Liver (tissue), 9 donors: ENCODE data around the gene MEAK7. TPM values are rescaled to one million over a fixed set of nuclear protein-coding genes. Genes with fewer than 3 reads are reported as not detected.

Experiments used
- DNase-seq: peaks from one replicate; pipeline ENCODE4 v3.0.0-alpha.2; 2017; ENCODE audit warnings: low spot score
- H3K27ac ChIP-seq, 2 donors: one replicate each; pipeline ENCODE4 v1.7.0; 2013; ENCODE audit warnings: inconsistent platforms in 2 of 2, low read length in 2 of 2, control low read depth in 1 of 2, low read depth in 1 of 2, mild to moderate bottlenecking in 1 of 2
- H3K27me3 ChIP-seq, 4 donors: one replicate each; pipeline versions ENCODE4 v1.6.1 to v1.7.0; 2013; ENCODE audit warnings: low read length in 3 of 4, inconsistent platforms in 1 of 4, mild to moderate bottlenecking in 1 of 4, moderate library complexity in 1 of 4; ENCODE audit not compliant: control insufficient read depth in 4 of 4, insufficient read depth in 4 of 4
- H3K36me3 ChIP-seq, 4 donors: one replicate each; pipeline versions ENCODE4 v1.6.1 to v1.7.0; 2013; ENCODE audit warnings: low read length in 3 of 4, mild to moderate bottlenecking in 3 of 4, low read depth in 1 of 4, moderate library complexity in 1 of 4; ENCODE audit not compliant: control insufficient read depth in 4 of 4, insufficient read depth in 3 of 4
- H3K4me1 ChIP-seq, 4 donors: one replicate each; pipeline versions ENCODE4 v1.6.1 to v1.7.0; 2013; ENCODE audit warnings: low read length in 3 of 4, mild to moderate bottlenecking in 3 of 4, moderate library complexity in 1 of 4; ENCODE audit not compliant: control insufficient read depth in 4 of 4, insufficient read depth in 4 of 4
- H3K4me3 ChIP-seq, 3 donors: one replicate each; pipeline versions ENCODE4 v1.6.1 to v1.7.0; 2013; ENCODE audit warnings: low read length in 3 of 3, control low read depth in 1 of 3, low read depth in 1 of 3, mild to moderate bottlenecking in 1 of 3
- H3K9ac ChIP-seq, 2 donors: one replicate each; pipeline ENCODE4 v1.7.0; 2013; ENCODE audit warnings: low read length in 2 of 2, mild to moderate bottlenecking in 2 of 2, moderate library complexity in 2 of 2, control low read depth in 1 of 2, low read depth in 1 of 2
- H3K9me3 ChIP-seq, 4 donors: one replicate each; pipeline versions ENCODE4 v1.6.1 to v1.7.0; 2013; ENCODE audit warnings: low read length in 3 of 4; ENCODE audit not compliant: control insufficient read depth in 4 of 4
- EGR1 ChIP-seq, 2 donors: IDR thresholded peaks; 2 replicates each; pipeline ENCODE4 v1.6.1; 2016 to 2018; ENCODE audit warnings: antibody characterized with exemption in 2 of 2, low read depth in 2 of 2
- FOXA1 ChIP-seq: IDR thresholded peaks from 2 replicates; pipeline ENCODE4 v1.6.1; 2016; ENCODE audit warnings: antibody characterized with exemption
- FOXA2 ChIP-seq: IDR thresholded peaks from 2 replicates; pipeline ENCODE4 v1.6.1; 2016; ENCODE audit warnings: antibody characterized with exemption
- GABPA ChIP-seq, 2 donors: IDR thresholded peaks in 1 of 2; conservative IDR thresholded peaks in 1 of 2; 2 replicates each; pipeline ENCODE4 v1.6.1; 2016; ENCODE audit warnings: antibody characterized with exemption in 2 of 2, mild to moderate bottlenecking in 1 of 2, moderate library complexity in 1 of 2
- HNF4A ChIP-seq, 2 donors: conservative IDR thresholded peaks; 2 replicates each; pipeline ENCODE4 v1.6.1; 2016; ENCODE audit warnings: antibody characterized with exemption in 2 of 2, mild to moderate bottlenecking in 2 of 2
- HNF4G ChIP-seq: IDR thresholded peaks from 2 replicates; pipeline ENCODE4 v1.6.1; 2016; ENCODE audit warnings: antibody characterized with exemption
- JUND ChIP-seq, 2 donors: IDR thresholded peaks; 2 replicates each; pipeline ENCODE4 v1.6.1; 2016; ENCODE audit warnings: antibody characterized with exemption in 2 of 2
- NR2F2 ChIP-seq: IDR thresholded peaks from 2 replicates; pipeline ENCODE4 v1.6.1; 2016; ENCODE audit warnings: antibody characterized with exemption
- RAD21 ChIP-seq, 2 donors: IDR thresholded peaks; 2 replicates each; pipeline ENCODE4 v1.6.1; 2016; ENCODE audit warnings: antibody characterized with exemption in 2 of 2, mild to moderate bottlenecking in 2 of 2
- REST ChIP-seq: IDR thresholded peaks from 2 replicates; pipeline ENCODE4 v1.6.1; 2016; ENCODE audit warnings: antibody characterized with exemption, mild to moderate bottlenecking
- RXRA ChIP-seq, 2 donors: IDR thresholded peaks; 2 replicates each; pipeline ENCODE4 v1.6.1; 2017 to 2018; ENCODE audit warnings: antibody characterized with exemption in 2 of 2, mild to moderate bottlenecking in 1 of 2
- SP1 ChIP-seq: IDR thresholded peaks from 2 replicates; pipeline ENCODE4 v1.6.1; 2018; ENCODE audit warnings: antibody characterized with exemption, mild to moderate bottlenecking
- TAF1 ChIP-seq: conservative IDR thresholded peaks from 2 replicates; pipeline ENCODE4 v1.6.1; 2016; ENCODE audit warnings: antibody characterized with exemption, mild to moderate bottlenecking
- YY1 ChIP-seq: IDR thresholded peaks from 2 replicates; pipeline ENCODE4 v1.6.1; 2016; ENCODE audit warnings: antibody characterized with exemption, mild to moderate bottlenecking
- WGBS: extraction: QIAGEN DNeasy Blood & Tissue Kit; methylation state at CpG from one replicate; pipeline ENCODE4 v1.1.7; 2013; 5-methylcytosine and 5-hydroxymethylcytosine counted together
- polyA plus RNA-seq, 2 donors: library from polyadenylated mRNA; stranded (reverse) in 1 of 2; unstranded in 1 of 2; fragments of 200-250 nt in 1 of 2; fragments of >200 nt in 1 of 2; fragmentation: Nextera tagmentation in 1 of 2; extraction: Ambion mirVana in 1 of 2; gene quantifications; one replicate each; pipeline versions ENCODE4 v1.2.1 to v1.2.3, GENCODE V29; 2013 to 2015
- total RNA-seq, 2 donors: library from RNA; depleted of rRNA; stranded (reverse); fragments of >200 nt; gene quantifications; one replicate each; pipeline ENCODE4 v1.2.3, GENCODE V29; 2014
- TF ChIP-seq, protein P1 (sequence below): fragments of 150-350 bp; IDR thresholded peaks from 2 replicates; pipeline ENCODE4 v1.5.1; 2017; ENCODE audit warnings: improper control_type of control experiment, low read depth, low read length; ENCODE audit not compliant: missing input control
- TF ChIP-seq, protein P2 (sequence below): IDR thresholded peaks from 2 replicates; pipeline ENCODE4 v1.6.1; 2016; ENCODE audit warnings: antibody characterized with exemption
- TF ChIP-seq, protein P3 (sequence below): IDR thresholded peaks from 2 replicates; pipeline ENCODE4 v1.6.1; 2016; ENCODE audit warnings: antibody characterized with exemption
- TF ChIP-seq, protein P4 (sequence below): IDR thresholded peaks from 2 replicates; pipeline ENCODE4 v1.6.1; 2016; ENCODE audit warnings: antibody characterized with exemption
- donor health status: healthy.
- donor health status: healthy.
- donor health status: healthy.
- donor health status: healthy.
- donor health status: healthy.

The MEAK7 gene
- total and polyA plus RNA-seq, 4 donors: 1.3 to 4.0 (median 2.2) TPM

DNA sequence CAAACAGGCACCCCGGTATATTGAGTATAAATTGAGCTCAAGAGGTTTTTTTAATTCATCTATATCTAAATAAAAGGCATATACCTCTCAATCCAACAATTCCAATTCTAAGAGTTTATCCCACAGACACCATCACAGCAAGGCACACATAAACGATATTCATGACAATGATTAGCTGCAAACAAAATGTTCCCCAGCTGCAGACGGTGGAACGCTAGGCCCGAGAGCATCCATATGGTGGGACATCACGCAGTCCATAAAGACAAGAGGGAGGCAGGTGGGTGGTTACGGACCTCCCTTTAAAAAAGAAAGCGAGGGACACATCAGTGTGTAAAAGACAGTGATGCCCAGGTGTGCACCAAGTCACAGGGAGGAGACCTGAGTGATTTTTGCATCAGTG is 28.1 kb downstream of the MEAK7 start (continued):
- TF ChIP-seq, protein P1, sequence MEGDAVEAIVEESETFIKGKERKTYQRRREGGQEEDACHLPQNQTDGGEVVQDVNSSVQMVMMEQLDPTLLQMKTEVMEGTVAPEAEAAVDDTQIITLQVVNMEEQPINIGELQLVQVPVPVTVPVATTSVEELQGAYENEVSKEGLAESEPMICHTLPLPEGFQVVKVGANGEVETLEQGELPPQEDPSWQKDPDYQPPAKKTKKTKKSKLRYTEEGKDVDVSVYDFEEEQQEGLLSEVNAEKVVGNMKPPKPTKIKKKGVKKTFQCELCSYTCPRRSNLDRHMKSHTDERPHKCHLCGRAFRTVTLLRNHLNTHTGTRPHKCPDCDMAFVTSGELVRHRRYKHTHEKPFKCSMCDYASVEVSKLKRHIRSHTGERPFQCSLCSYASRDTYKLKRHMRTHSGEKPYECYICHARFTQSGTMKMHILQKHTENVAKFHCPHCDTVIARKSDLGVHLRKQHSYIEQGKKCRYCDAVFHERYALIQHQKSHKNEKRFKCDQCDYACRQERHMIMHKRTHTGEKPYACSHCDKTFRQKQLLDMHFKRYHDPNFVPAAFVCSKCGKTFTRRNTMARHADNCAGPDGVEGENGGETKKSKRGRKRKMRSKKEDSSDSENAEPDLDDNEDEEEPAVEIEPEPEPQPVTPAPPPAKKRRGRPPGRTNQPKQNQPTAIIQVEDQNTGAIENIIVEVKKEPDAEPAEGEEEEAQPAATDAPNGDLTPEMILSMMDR: no peak
- TF ChIP-seq JUND (IDR thresholded peaks at IDR 0.05): no peak

- no peaks in the 10 kb centered on the region for H3K4me1 ChIP-seq
- TF ChIP-seq HNF4G (no peak), JUND (IDR thresholded peaks at IDR 0.05) (no peak), FOXA2 (no peak), SP1 (no peak), REST (no peak), HNF4A (conservative IDR thresholded peaks at IDR 0.05) (no peak), YY1 (no peak), NR2F2 (no peak), RXRA (IDR thresholded peaks at IDR 0.05) (no peak), FOXA1 (no peak), EGR1 (IDR thresholded peaks at IDR 0.05; ENCODE audit: low read depth in 2 of 2) (no peak), GABPA (IDR thresholded peaks at IDR 0.05 in 1 of 2, conservative IDR thresholded peaks at IDR 0.05 in 1 of 2) (no peak), TAF1 (no peak), RAD21 (IDR thresholded peaks at IDR 0.05) (no peak)
- TF ChIP-seq, protein P2, sequence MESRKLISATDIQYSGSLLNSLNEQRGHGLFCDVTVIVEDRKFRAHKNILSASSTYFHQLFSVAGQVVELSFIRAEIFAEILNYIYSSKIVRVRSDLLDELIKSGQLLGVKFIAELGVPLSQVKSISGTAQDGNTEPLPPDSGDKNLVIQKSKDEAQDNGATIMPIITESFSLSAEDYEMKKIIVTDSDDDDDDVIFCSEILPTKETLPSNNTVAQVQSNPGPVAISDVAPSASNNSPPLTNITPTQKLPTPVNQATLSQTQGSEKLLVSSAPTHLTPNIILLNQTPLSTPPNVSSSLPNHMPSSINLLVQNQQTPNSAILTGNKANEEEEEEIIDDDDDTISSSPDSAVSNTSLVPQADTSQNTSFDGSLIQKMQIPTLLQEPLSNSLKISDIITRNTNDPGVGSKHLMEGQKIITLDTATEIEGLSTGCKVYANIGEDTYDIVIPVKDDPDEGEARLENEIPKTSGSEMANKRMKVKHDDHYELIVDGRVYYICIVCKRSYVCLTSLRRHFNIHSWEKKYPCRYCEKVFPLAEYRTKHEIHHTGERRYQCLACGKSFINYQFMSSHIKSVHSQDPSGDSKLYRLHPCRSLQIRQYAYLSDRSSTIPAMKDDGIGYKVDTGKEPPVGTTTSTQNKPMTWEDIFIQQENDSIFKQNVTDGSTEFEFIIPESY: no peak
- TF ChIP-seq, protein P3, sequence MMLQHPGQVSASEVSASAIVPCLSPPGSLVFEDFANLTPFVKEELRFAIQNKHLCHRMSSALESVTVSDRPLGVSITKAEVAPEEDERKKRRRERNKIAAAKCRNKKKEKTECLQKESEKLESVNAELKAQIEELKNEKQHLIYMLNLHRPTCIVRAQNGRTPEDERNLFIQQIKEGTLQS: no peak
- TF ChIP-seq, protein P4, sequence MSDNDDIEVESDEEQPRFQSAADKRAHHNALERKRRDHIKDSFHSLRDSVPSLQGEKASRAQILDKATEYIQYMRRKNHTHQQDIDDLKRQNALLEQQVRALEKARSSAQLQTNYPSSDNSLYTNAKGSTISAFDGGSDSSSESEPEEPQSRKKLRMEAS: no peak
- TF ChIP-seq, protein P1: no peak
- WGBS: 86% methylated on average over 8 of the region's 8 CpGs
- H3K36me3 ChIP-seq: no peaks in the 10 kb centered on the region
- H3K27ac ChIP-seq: no peak overlapping the region
- H3K4me3 ChIP-seq: no peak overlapping the region
- H3K27me3 ChIP-seq: no peaks in the 10 kb centered on the region
- no peak overlapping the region for H3K9ac ChIP-seq
- DNase-seq: no peak
- H3K9me3 ChIP-seq: no peaks in the 10 kb centered on the region
These were observed 28.7 kb downstream of the MEAK7 start for GRCh38 chr16:84475643-84476240.
